Kidney epithelial cell (primary cell): ENCODE measurements around the gene FAM241A. TPM values are rescaled to one million over a fixed set of nuclear protein-coding genes. Genes with fewer than 3 reads are reported as not detected.

Source experiments
- DNase-seq: peaks from one replicate; pipeline ENCODE4 v3.0.0-alpha.2; 2010; ENCODE audit warnings: low read depth
- H3K27me3 ChIP-seq: 2 replicates; pipeline ENCODE4 v1.6.0; 2011; ENCODE audit warnings: low read length; ENCODE audit not compliant: control insufficient read depth, insufficient read depth
- H3K36me3 ChIP-seq: 2 replicates; pipeline ENCODE4 v1.5.1; 2011; ENCODE audit warnings: low read length; ENCODE audit not compliant: control insufficient read depth, insufficient read depth
- H3K4me3 ChIP-seq: 2 replicates; pipeline ENCODE4 v1.5.1; 2011; ENCODE audit warnings: low read depth, mild to moderate bottlenecking, control low read depth, low read length
- CTCF ChIP-seq: IDR thresholded peaks from 2 replicates; pipeline ENCODE4 v1.5.1; 2011; ENCODE audit warnings: mild to moderate bottlenecking, moderate library complexity, low read length, control low read depth, inconsistent platforms; ENCODE audit not compliant: insufficient read depth, poor library complexity, severe bottlenecking
- total RNA-seq: library from RNA; depleted of rRNA; stranded (reverse); fragments of >200 nt; gene quantifications from 2 replicates; pipeline ENCODE4 v1.2.3, GENCODE V29; 2015

FAM241A gene
- total RNA-seq, 1 donor from 2014 or later: 1.5 TPM

- H3K4me3 ChIP-seq: no peak overlapping the region
- no peak for TF ChIP-seq CTCF
- no peak for DNase-seq
- no peaks in the 10 kb centered on the region for H3K36me3 ChIP-seq
- no peaks in the 10 kb centered on the region for H3K27me3 ChIP-seq
Measured at GRCh38 chr4:112236040-112236439, 90.8 kb downstream of the FAM241A start.

DNA sequence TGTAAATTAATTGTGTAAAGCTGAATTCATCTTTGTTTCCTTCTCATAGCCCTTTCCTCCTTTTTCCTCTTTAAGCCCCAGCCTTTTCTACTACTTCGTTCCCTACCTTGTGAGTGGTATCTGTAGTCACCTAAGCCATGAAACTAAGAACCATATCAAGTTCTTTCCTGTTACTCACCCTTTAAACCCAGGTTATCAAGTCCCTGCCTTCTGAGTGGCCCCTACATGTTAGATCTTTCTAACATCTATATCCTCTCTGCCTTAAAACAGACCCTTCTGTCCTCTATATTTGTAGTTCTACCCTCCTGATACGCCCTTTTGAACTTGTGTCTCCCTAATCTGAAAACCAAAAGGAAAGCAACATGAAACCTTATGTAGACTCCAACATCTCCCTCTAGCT, 93.6 kb downstream of the FAM241A start:
- no peaks in the 10 kb centered on the region for H3K36me3 ChIP-seq
- no peak overlapping the region for H3K4me3 ChIP-seq
- TF ChIP-seq CTCF: no peak
- H3K27me3 ChIP-seq: no peaks in the 10 kb centered on the region
- no peak for DNase-seq

Other genes starting within 250 kb of the FAM241A start
- 22.0 and 31.0 TPM in 2 replicates for gene AP1AR, start 86.3 kb downstream of the FAM241A start, total RNA-seq
- gene TIFA, start 140.4 kb downstream of the FAM241A start, total RNA-seq: 8.3 and 9.0 TPM in 2 replicates
- 12.5 and 19.7 TPM in 2 replicates for gene ALPK1, start 151.9 kb downstream of the FAM241A start, total RNA-seq